COR-L47 (cell line): ENCODE data around the gene INO80C.
"Not testable (repeated sequence)": the region's sequence is repeated elsewhere in the genome, so short reads cannot be mapped to it uniquely, and the experiment has no call there.

Experiments used
- DNase-seq: peaks from one replicate; lab custom pipeline; 2025; lab: John Stamatoyannopoulos, UW

INO80C gene

GRCh38 chr18:35460736-35461161 lies 37.0 kb downstream of the INO80C start:
- DNase-seq, result no peak

DNA sequence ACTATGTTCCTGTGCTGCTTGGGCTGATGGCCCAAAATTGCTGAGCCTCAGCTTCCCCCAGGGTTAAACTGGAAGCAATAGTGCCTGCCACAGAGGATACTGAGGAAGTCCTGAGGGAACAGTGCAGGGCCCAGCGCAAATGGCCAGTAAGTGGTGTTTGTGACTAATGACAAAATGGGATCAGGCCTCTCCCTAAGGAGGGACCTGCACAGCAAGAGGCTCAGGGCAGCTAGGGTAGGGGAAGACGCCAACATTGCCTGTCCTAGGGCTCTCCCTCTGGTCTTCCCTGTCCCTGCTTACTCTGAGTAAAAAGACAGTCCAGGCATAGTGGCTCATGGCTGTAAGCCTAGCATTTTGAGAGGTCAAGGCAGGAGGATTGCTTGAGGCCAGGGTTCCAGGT lies 37.8 kb downstream of the INO80C start:
- no peak for DNase-seq

- no peak for DNase-seq
Measured at GRCh38 chr18:35458677-35459441, 38.9 kb downstream of the INO80C start.

DNA sequence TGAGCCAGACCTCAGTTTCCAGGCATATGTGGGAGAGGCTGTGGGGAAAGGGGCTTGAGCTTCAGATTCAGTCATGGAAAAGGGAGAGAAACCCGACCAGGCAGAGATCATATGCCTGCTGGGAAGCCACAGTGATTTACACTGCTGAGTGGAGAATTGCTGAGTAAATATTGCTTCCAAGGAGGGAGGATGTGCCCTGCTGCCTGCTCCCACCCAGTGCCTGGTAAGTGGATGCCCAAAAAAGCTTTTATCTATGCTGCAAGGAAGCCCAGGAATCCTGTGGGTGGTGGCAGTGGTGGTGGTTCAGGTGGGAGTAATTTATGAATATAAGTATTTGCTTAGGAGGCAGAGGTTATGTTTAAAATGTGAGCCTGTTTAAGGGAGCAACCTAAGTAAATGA lies 39.5 kb downstream of the INO80C start:
- peak; percentile 67 for DNase-seq

DNA sequence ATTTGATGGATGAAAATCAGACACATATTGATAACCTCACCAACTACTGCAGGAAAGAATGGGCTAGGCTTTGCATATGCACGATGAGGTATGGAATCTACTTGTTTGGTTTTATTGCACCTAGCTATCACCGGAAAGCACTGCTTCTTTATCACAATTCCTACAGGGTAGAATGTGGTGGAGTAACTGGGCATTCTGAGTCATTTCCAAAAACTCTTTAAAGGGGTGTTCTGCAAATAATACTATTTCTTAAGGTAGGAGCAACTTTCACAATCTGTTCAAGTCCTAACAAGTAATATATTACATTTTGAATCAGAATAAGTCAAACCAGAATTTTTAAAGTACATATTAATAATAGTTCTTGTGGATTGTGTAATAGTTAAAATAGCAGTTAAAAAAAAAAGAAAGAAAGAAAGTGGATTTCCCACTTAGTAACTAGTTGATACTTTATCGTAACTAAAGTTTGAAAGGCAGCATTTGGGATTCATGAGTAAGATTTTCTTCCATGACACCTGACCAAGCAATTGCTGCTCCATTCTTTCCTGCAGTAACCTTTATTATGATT lies 40.5 kb downstream of the INO80C start:
- no peak for DNase-seq

DNA sequence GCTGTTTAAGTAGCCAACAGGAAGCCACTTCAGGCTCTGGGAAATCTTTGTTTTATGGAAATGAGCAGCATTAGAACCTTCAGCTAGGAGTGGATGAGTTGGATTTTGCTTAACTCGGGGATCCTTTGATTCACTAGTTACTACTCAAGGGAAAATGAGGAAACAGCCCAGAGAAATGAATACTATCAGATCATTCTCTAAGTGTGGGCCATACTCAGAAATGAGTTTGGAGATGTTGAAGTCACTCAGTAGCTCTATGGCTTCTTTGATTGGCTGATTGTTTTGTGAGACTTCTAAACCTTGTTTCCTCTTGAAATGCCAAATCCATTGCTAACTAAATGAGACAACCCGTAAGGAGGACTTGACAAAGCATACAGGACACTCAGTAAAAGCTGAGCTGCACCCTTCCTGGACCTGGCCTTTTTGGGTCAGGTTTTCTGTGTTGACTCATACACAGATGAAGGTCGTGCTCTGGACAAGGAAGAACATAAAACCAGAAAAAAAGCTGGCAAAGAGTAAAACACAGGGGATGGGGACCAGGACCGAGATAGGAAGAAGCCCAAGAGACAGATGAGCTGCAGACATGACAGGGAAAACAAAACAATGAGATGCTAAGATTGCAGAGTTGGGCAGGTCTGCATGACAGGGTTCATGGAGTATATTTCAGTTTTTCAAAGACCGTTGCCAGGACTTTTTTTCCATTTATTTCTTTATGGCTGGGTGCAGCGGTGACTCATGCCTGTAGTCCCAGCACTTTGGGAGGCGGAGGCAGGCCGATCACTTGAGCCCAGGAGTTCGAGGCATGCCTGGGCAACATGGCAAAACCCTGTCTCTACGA lies 41.6 kb downstream of the INO80C start:
- no peak for DNase-seq

- no peak for DNase-seq
Measured at GRCh38 chr18:35454803-35455202, 43.0 kb downstream of the INO80C start.

DNA sequence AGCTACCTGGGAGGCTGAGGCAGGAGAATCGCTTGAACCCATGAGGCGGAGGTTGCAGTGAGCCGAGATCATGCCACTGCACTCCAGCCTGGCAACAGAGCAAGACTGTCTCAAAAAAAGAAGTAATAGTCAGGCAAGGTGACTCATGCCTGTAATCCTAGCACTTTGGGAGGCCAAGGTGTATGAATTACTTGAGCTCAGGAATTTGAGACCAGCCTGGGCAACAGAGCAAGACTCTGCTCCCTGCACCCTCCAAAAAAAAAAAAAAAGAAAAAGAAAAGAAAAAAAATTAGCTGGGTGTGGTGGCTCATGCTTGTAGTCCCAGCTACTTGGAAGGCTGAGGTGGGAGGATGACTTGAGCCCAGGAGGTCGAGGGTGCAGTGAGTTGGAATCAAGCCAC lies 44.7 kb downstream of the INO80C start:
- not testable (repeated sequence) for DNase-seq

DNA sequence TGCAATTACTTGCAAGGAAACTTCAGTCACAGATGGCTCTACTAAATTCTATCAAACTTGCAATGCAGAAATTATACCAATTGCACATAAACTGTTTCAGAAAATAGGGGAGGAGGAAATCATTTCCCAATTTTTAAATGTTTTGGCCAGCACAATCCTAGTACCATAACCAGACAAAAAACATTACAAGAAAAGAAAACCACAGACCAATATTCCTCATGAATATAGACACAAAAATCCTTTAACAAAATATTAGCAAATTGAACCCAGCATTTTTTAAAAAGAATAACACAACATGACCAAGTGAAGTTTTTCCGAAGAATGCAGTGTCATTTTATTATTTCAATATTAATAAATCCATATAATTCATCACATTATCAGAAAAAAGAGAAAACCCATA lies 45.8 kb downstream of the INO80C start:
- DNase-seq, result no peak

GRCh38 chr18:35451032-35451431 lies 46.7 kb downstream of the INO80C start:
- no peak for DNase-seq

GRCh38 chr18:35444636-35445035 lies 53.1 kb downstream of the INO80C start:
- no peak for DNase-seq

- DNase-seq, result no peak
Measured at GRCh38 chr18:35443847-35444246, 53.9 kb downstream of the INO80C start.

GRCh38 chr18:35443434-35443833 lies 54.3 kb downstream of the INO80C start:
- DNase-seq, result no peak

DNA sequence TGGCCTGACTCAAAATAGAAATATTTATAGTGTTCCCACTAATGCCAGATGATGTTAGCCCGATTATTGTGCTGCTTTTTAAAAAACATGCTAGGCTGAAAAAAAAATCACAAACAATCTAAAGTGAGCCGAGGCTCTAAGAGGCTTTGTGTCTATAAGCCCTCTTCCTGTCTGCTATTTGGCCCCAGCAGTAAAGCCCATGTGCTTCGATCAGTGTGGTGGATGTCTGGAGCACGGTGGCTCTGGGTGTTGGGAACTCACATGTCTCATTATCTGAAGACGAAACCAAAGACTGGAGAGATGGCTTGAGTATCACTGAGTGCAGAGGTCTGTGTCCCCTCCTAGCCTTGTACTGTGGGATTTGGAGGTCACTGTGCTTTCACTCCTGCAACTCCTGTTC lies 55.1 kb downstream of the INO80C start:
- DNase-seq, result no peak

GRCh38 chr18:35441857-35442595 lies 55.7 kb downstream of the INO80C start:
- DNase-seq, result no peak

DNA sequence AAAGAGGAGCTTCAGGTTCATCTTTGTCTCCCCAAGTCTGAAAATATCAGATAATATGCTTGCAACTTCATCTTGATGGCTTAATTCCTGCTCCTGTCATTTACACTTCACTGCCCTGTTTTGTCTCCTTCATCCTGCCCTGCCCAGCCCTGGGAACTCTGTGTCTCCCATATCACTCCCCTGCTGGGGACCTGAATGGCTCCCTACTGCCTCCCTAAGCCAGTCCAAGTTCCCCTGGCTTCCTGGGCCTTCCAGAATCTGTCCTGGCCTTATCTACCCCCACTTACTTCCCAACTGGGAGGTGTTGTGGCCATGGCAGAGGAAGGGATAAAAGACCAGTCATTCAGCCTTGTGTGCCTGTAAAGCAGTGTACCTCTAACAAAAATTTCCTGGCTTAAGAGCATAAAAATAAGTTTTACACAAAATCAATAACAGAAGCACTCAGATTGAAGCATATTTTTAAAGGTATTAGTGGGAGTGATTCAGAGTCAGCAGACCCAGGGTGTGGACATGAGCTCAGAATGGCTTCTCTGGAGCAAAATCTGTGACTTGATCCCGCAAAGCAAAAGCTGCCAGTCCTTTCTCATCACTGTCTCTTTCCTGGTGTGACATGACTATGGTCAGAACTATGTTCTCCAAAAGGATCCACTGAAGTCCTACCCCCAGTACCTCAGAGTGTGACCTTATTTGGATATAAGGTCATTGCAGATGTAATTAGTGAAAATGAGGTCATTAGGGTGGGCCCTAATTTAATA lies 59.1 kb downstream of the INO80C start:
- DNase-seq, result no peak

DNA sequence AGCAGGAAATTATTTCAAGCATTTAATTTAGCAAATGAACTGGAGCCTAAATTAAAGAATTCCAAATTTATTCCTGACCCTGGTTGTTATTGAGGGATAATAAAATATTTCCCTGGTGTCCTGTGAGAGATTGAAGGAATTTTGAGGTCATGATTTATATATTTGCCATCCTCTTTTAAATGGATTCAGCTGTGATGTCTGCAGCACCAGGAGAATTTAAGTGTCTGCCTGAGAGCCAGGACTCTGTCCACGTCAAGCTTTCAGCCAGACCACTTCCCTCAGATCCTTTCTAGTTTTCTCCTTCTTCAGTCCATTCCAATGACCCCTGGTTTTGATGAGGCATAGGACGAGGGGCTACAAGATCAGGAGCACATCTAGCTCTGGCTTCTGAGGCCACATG lies 59.9 kb downstream of the INO80C start:
- DNase-seq, result no peak

GRCh38 chr18:35436076-35436649 lies 61.6 kb downstream of the INO80C start:
- no peak for DNase-seq

GRCh38 chr18:35435401-35435800 lies 62.4 kb downstream of the INO80C start:
- no peak for DNase-seq

DNA sequence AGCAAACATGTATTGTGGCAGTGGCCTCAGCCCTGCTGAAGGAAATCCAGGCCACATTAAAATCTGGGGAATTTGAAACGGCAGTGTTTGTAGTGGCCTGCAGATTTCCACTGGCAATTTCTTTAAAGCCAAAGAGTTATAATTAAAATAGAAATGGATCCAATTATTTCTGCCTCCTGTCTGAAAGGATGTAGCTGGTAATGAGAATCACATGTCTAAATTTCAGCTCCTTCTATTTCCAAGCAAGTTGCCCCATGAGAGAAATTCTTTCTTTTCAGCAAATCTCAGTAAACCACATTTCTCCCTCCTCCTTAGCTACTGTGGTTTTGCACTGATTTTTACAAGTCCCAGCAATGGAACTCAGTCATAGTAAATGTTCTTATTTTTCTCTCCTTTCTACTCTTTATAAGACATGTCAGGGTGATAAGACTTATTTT lies 65.2 kb downstream of the INO80C start:
- no peak for DNase-seq

- no peak for DNase-seq
Measured at GRCh38 chr18:35431374-35431741, 66.4 kb downstream of the INO80C start.
